ENCODE results near the gene CHCHD3.

- TF ChIP-seq POLR2A (IDR thresholded peaks at IDR 0.05): no peak
- TF ChIP-seq, protein P1, sequence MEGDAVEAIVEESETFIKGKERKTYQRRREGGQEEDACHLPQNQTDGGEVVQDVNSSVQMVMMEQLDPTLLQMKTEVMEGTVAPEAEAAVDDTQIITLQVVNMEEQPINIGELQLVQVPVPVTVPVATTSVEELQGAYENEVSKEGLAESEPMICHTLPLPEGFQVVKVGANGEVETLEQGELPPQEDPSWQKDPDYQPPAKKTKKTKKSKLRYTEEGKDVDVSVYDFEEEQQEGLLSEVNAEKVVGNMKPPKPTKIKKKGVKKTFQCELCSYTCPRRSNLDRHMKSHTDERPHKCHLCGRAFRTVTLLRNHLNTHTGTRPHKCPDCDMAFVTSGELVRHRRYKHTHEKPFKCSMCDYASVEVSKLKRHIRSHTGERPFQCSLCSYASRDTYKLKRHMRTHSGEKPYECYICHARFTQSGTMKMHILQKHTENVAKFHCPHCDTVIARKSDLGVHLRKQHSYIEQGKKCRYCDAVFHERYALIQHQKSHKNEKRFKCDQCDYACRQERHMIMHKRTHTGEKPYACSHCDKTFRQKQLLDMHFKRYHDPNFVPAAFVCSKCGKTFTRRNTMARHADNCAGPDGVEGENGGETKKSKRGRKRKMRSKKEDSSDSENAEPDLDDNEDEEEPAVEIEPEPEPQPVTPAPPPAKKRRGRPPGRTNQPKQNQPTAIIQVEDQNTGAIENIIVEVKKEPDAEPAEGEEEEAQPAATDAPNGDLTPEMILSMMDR (IDR thresholded peaks at IDR 0.05): no peak
- TF ChIP-seq POLR2AphosphoS5 (IDR thresholded peaks at IDR 0.05): no peak
Measured at GRCh38 chr7:132740176-132740575, 341.7 kb downstream of the CHCHD3 start.

Measured in breast epithelium (tissue), 3 donors.